PC-9 (cell line): ENCODE data around the gene TCF3.

Experiments used
- EZH2 ChIP-seq: fragments of 200-600 bp; sonication (generic); IDR thresholded peaks from 2 replicates; pipeline ENCODE4 v1.8.0; 2017; ENCODE audit warnings: antibody characterized with exemption, low read depth
- TF ChIP-seq, protein P1 (sequence below): fragments of 200-600 bp; sonication (generic); conservative IDR thresholded peaks from 2 replicates; pipeline ENCODE4 v1.6.1; 2017; ENCODE audit warnings: mixed run types, antibody characterized with exemption, mild to moderate bottlenecking, moderate library complexity

DNA sequence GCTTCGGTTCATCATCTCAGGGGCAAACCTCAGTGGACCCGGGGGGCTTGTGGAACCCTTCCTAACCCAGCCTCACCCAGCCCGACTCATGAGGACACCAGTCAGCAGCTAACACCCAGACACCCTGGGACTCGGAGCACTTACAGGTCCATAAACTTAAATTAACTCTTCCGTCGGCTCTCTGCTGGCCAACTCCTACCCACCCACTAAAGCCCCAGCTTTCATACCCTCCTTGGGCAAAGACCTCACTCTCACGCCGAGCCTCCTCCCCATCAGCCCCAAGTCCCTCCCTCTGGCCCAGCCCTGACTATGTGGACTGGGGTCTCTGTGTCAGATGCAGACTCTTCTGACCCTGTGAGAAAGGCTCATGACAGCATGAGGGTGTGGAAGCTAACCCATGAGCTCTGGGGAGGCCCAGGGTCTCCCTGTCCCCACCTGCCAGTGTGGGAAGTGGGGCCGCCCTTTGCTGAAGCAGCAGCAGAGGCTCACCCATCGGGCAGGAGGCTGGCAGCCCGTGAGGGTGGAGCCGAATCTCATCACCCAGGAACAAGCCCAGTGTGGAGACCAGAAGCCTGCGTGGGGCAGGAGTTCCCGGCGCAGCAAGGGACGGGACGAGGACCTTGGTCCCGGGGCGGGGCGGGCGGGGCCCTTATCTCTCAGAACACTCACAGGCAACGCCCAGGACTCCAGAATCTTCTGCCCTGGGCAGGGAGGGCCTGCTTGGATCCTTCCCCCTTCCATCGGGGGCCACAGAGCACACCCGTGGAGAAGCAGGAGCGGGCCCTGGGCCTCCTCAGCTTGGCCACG is 19.8 kb downstream of the TCF3 start:
- TF ChIP-seq, protein P1, sequence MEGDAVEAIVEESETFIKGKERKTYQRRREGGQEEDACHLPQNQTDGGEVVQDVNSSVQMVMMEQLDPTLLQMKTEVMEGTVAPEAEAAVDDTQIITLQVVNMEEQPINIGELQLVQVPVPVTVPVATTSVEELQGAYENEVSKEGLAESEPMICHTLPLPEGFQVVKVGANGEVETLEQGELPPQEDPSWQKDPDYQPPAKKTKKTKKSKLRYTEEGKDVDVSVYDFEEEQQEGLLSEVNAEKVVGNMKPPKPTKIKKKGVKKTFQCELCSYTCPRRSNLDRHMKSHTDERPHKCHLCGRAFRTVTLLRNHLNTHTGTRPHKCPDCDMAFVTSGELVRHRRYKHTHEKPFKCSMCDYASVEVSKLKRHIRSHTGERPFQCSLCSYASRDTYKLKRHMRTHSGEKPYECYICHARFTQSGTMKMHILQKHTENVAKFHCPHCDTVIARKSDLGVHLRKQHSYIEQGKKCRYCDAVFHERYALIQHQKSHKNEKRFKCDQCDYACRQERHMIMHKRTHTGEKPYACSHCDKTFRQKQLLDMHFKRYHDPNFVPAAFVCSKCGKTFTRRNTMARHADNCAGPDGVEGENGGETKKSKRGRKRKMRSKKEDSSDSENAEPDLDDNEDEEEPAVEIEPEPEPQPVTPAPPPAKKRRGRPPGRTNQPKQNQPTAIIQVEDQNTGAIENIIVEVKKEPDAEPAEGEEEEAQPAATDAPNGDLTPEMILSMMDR = no peak
- no peak for TF ChIP-seq EZH2
